ENCODE data around the gene CR1L.

The CR1L gene

DNA sequence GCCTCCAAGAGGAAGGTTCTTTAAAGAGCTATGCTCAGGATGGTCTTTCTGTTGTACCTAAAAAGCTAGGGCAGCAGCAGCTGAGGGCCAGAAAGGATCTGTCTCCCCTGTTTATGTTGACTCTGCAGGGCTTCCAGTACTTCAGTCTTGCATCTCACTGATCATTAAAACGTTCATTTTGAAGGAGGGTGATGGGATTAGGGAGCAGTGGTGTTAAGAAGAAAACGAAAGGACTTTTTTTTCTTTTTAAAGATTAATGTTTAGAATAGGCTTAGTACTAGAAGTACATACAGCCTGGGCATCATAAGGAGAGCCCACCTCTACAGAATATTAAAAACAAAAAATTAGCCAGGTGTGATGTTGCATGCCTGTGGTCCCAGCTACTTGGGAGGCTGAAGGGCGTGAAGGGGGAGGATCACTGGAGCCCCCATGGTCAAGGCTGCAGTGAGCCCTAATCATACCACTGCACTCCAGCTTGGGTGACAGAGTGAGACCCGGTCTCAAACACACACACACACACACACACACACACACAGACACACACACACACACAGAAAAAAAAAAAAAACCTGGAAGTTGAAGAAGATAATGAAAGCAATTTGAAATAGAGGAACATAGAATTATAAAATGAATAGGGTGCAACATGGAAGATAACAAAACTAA is 2.9 kb downstream of the CR1L start:
- no peak overlapping the region for H3K4me3 ChIP-seq (ENCODE audit: low read length, poor library complexity, severe bottlenecking)
- H3F3A ChIP-seq (ENCODE audit: low read depth): no peaks in the 10 kb centered on the region
- no peak for TF ChIP-seq EZH2phosphoT487 (IDR thresholded peaks at IDR 0.05; ENCODE audit: borderline replicate concordance)
- TF ChIP-seq CTCF (conservative IDR thresholded peaks at IDR 0.05; ENCODE audit: low read length): no peak
- H3K4me2 ChIP-seq (ENCODE audit: low read depth, low read length, poor library complexity, severe bottlenecking): no peak overlapping the region
- no peaks in the 10 kb centered on the region for H3K9me2 ChIP-seq (replicated peaks; ENCODE audit: low read depth, low read length)
- no peaks in the 10 kb centered on the region for H3K79me2 ChIP-seq (ENCODE audit: insufficient read depth, low read length)
- H3K9me3 ChIP-seq (ENCODE audit: insufficient read depth, low read depth, low read length): no peaks in the 10 kb centered on the region
- no peak overlapping the region for H3K9ac ChIP-seq (ENCODE audit: low read depth, low read length, poor library complexity, severe bottlenecking)
- H4K20me1 ChIP-seq (ENCODE audit: insufficient read depth, low read length, poor library complexity, severe bottlenecking): no peaks in the 10 kb centered on the region
- H2AFZ ChIP-seq (ENCODE audit: low read length): no peak overlapping the region
- no peaks in the 10 kb centered on the region for H3K36me3 ChIP-seq (ENCODE audit: insufficient read depth, low read length)
- no peaks in the 10 kb centered on the region for H3K27me3 ChIP-seq (ENCODE audit: insufficient read depth, low read length, poor library complexity, severe bottlenecking)
- no peaks in the 10 kb centered on the region for H3K4me1 ChIP-seq (ENCODE audit: insufficient read depth, low read length, poor library complexity, severe bottlenecking)

DNA sequence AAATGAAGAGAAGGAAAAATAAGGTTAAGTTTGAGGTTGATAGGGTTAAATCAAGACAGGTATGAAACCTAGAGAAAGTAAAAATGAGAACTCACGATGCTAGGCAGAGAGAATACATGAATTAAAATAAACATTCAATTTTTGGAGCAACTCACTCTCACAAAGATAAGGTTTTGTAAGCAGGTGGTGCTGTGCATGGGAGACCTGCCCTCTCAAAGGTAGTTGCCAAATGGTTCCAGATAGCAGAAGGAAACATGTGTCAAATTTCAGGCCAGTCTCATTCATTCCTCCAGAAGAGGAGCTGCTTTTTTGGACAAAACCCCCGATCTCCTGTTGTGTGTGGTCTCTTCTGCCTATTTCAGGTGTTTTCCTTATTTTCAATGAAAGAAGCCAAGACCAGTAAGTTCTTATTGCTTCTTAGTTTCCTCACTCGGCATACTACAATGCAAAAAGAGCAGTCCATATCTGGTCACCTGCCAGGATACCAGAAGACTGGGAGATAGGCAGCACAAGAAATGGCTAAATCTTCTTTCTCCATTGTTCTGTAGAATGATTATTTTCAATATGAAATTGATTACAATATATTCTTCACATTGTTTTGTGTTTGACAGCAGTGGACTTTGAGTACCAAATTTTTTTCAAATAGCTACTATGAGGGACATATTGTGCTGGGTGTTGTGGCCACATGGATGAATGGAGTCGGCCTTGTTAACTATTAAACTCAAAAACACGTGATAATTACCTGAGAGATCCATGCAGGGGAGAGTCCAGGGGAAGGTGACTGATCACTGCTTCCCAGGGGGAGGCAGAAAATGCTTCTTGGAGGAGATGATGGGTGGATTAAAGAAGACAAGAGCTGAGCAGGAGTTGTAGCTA is 3.6 kb downstream of the CR1L start:
- no peak overlapping the region for H3K9ac ChIP-seq (ENCODE audit: low read depth, low read length, poor library complexity, severe bottlenecking)
- H3K4me2 ChIP-seq (ENCODE audit: low read depth, low read length, poor library complexity, severe bottlenecking): no peak overlapping the region
- H3K4me3 ChIP-seq (ENCODE audit: low read length, poor library complexity, severe bottlenecking): no peak overlapping the region
- TF ChIP-seq CTCF (conservative IDR thresholded peaks at IDR 0.05; ENCODE audit: low read length) (no peak), EZH2phosphoT487 (IDR thresholded peaks at IDR 0.05; ENCODE audit: borderline replicate concordance) (no peak)
- H3K79me2 ChIP-seq (ENCODE audit: insufficient read depth, low read length): no peaks in the 10 kb centered on the region
- no peaks in the 10 kb centered on the region for H3F3A ChIP-seq (ENCODE audit: low read depth)
- no peaks in the 10 kb centered on the region for H3K9me2 ChIP-seq (replicated peaks; ENCODE audit: low read depth, low read length)
- no peaks in the 10 kb centered on the region for H3K4me1 ChIP-seq (ENCODE audit: insufficient read depth, low read length, poor library complexity, severe bottlenecking)
- no peaks in the 10 kb centered on the region for H3K9me3 ChIP-seq (ENCODE audit: insufficient read depth, low read depth, low read length)
- H3K36me3 ChIP-seq (ENCODE audit: insufficient read depth, low read length): no peaks in the 10 kb centered on the region
- no peak overlapping the region for H2AFZ ChIP-seq (ENCODE audit: low read length)
- no peaks in the 10 kb centered on the region for H4K20me1 ChIP-seq (ENCODE audit: insufficient read depth, low read length, poor library complexity, severe bottlenecking)
- no peaks in the 10 kb centered on the region for H3K27me3 ChIP-seq (ENCODE audit: insufficient read depth, low read length, poor library complexity, severe bottlenecking)

- no peaks in the 10 kb centered on the region for H3K9me2 ChIP-seq (replicated peaks; ENCODE audit: low read depth, low read length)
- no peaks in the 10 kb centered on the region for H3K36me3 ChIP-seq (ENCODE audit: insufficient read depth, low read length)
- H3F3A ChIP-seq (ENCODE audit: low read depth): no peaks in the 10 kb centered on the region
- no peaks in the 10 kb centered on the region for H3K79me2 ChIP-seq (ENCODE audit: insufficient read depth, low read length)
- no peaks in the 10 kb centered on the region for H4K20me1 ChIP-seq (ENCODE audit: insufficient read depth, low read length, poor library complexity, severe bottlenecking)
- no peak overlapping the region for H3K9ac ChIP-seq (ENCODE audit: low read depth, low read length, poor library complexity, severe bottlenecking)
- no peaks in the 10 kb centered on the region for H3K4me1 ChIP-seq (ENCODE audit: insufficient read depth, low read length, poor library complexity, severe bottlenecking)
- H3K4me3 ChIP-seq (ENCODE audit: low read length, poor library complexity, severe bottlenecking): no peak overlapping the region
- TF ChIP-seq CTCF (conservative IDR thresholded peaks at IDR 0.05; ENCODE audit: low read length) (no peak), EZH2phosphoT487 (IDR thresholded peaks at IDR 0.05; ENCODE audit: borderline replicate concordance) (no peak)
- H3K27me3 ChIP-seq (ENCODE audit: insufficient read depth, low read length, poor library complexity, severe bottlenecking): no peaks in the 10 kb centered on the region
- no peak overlapping the region for H3K4me2 ChIP-seq (ENCODE audit: low read depth, low read length, poor library complexity, severe bottlenecking)
- H2AFZ ChIP-seq (ENCODE audit: low read length): no peak overlapping the region
- no peaks in the 10 kb centered on the region for H3K9me3 ChIP-seq (ENCODE audit: insufficient read depth, low read depth, low read length)
Observed at GRCh38 chr1:207649210-207649753, 4.3 kb downstream of the CR1L start.

All from Loucy (cell line).